ENCODE measurements around the gene DNAH12.

DNAH12 gene, protein sequence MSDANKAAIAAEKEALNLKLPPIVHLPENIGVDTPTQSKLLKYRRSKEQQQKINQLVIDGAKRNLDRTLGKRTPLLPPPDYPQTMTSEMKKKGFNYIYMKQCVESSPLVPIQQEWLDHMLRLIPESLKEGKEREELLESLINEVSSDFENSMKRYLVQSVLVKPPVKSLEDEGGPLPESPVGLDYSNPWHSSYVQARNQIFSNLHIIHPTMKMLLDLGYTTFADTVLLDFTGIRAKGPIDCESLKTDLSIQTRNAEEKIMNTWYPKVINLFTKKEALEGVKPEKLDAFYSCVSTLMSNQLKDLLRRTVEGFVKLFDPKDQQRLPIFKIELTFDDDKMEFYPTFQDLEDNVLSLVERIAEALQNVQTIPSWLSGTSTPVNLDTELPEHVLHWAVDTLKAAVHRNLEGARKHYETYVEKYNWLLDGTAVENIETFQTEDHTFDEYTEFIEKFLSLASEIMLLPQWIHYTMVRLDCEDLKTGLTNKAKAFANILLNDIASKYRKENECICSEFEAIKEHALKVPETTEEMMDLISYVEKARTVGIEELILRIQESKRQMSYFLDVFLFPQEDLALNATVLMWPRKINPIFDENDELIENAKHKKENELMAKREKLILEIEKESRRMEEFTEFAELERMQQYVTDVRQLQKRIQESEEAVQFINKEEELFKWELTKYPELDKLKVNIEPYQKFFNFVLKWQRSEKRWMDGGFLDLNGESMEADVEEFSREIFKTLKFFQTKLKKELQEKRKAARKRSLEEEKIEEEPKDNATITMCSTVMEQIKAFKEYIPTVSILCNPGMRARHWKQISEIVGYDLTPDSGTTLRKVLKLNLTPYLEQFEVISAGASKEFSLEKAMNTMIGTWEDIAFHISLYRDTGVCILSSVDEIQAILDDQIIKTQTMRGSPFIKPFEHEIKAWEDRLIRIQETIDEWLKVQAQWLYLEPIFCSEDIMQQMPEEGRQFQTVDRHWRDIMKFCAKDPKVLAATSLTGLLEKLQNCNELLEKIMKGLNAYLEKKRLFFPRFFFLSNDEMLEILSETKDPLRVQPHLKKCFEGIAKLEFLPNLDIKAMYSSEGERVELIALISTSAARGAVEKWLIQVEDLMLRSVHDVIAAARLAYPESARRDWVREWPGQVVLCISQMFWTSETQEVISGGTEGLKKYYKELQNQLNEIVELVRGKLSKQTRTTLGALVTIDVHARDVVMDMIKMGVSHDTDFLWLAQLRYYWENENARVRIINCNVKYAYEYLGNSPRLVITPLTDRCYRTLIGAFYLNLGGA (N-terminal part only)

DNA sequence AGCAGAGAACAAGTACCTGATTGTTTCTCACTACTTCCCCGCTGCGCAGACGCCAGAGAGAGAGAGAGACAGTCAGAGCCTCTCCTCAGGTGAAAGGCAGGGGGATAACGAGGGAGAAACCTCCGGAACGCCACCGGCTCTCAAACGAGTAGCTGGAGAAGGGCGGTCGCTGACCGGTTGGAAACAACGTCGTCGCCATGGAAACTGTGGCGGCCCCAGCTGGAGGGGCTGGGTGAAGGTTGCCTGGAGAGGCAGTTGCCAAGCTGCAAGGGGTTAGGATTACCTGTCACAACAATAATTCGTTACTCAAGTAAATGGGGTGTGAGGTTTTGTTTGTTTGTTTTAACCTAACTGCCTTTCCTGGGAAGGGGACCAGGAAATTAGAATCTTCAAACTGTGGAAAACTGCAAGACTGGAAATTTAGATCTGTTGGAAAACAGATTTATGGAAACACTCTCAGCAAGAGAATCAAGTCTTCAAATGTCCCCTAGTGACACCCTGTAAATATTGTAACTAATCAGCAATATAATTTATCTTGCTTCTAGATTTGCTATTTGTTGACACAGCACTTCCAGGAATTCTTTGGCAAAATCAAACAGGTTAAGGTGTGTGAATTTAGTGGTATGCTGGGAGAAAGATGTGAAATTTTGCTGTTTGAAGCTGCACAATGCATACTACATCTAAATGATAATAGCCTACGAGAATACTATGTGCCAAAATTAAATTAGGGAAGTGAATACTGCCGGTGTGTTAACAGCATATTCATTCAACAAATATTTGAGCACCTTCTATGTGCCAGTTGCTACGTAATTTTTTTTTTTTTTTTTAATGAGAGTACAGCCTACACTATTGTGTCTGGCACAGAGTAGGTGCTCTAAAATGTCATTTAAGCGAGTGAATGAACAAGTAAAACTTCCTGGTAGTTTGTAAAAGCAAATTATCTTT is at the start of gene DNAH12:
DNAH12 (minus strand) TSS at position 164 of the 945 bp plus-strand sequence. CDS start 1,474 bp downstream, outside the sequence.
- DNase-seq: no peak

DNA sequence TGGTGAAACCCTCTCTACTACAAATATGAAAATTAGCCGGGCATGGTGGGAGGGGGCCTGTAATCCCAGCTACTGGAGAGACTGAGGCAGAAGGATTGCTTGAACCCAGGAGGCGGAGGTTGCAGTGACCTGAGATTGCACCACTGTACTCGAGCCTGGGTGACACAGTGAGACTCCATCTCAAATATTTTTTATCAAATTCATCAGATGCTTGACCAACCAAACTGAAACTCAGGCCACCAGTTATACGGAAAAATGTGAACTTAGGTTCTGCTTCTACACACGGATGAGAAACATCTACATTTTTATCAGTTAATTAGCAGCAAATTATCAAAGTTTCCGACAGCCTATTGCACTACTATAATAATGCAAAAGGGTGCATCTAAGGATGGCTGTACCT is 48.2 kb upstream of the DNAH12 start:
- no peak for DNase-seq

DNA sequence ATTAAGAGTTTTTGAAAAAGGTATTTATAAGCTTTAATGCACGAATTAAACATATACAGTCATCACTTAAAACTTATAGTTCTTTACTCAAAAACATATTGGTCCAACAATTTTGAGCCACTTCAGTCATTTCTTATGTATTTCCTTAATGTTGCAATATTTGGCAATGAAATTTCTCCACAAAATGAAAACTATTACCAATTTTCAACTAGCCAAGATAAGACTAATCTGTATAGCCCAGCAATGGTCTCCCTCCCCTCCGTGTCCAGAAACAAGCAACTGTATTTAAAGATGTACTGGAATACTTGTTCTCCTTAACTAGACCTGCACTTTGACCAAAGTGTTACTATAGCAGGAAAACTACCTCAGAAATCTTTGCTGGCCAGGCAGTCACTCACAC is 43.8 kb upstream of the DNAH12 start:
- no peak for DNase-seq

DNA sequence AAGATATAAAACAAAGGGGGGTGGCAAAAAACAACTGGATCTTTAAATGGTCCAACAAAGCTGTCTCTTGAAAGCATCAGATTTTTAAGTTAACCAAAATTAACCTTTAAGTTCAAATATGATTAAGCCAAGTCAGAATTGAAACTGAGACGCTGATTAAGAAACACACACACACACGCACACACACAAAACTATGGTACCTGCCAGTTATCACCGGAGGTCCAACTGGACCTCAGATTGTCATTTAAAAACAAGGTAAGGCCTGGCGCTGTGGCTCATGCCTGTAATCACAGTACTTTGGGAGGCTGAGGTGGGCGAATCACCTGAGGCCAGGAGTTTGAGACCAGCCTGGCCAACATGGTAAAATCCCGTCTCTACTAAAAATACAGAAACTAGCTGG is 42.6 kb upstream of the DNAH12 start:
- DNase-seq: no peak

DNA sequence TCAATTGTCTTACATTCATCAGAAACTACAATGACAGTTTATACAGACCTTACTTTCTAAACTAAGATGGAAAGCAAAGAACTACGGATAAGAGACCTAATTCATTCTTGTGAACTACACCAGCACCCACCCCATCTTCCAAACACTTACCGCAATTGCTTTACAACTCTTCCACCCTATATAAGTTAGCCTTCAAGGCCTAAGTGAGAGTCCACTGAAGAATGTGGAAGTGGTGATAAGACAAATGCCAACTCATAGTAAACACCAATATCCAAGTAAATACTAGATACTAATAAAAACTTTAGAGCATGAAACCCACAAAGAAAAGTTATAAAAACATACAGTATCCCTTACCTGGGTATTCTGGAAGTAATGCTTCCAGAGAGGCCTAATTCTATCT is 39.4 kb upstream of the DNAH12 start:
- no peak for DNase-seq

DNA sequence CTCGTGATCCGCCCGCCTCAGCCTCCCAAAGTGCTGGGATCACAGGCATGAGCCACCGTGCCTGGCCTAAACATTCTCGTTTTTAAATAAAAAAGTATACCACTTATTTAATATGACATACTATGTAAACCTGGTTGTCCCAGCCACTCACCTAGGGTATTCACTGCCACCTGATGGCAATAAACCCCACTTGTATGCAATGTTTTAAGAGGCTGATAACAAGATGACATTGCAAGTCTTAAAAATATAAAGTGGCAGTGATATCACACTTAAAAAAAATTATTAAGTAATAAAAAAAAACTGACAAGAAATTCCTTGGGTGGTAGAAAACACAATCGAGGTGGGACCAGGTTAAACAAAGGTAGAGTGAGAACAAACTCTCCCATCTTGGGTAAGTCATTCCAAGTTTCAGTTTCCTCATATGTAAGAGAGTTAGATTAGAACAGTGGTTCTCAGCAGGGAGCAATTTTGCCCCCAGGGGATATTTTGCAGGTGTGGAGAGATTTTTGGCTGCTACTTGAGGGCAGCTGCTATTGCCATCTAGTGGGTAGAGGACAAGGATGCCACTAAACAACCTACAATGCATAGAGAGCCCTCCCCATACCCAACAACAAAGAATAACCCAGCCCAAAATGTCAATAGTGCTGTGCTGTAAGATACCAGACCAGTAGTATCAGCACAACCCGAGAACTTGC is 38.5 kb upstream of the DNAH12 start:
- DNase-seq: no peak

DNA sequence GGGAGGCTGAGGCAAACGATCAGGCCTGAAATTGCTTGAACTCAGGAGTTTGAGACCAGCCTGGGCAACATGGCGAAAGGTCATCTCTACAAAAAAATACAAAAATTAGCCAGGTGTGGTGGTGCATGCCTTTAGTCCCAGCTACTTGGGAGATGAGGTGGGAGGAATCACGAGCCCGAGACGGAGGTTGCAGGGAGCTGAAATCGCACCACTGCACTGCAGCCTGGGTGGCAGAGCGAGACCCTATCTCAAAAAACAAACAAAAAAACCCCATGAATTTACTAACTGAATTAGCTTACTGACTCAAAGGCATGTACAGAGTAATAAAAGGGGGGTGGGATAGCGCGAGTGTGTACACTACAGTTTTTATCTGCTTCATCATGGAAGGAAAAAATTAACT is 33.7 kb upstream of the DNAH12 start:
- no peak for DNase-seq

DNA sequence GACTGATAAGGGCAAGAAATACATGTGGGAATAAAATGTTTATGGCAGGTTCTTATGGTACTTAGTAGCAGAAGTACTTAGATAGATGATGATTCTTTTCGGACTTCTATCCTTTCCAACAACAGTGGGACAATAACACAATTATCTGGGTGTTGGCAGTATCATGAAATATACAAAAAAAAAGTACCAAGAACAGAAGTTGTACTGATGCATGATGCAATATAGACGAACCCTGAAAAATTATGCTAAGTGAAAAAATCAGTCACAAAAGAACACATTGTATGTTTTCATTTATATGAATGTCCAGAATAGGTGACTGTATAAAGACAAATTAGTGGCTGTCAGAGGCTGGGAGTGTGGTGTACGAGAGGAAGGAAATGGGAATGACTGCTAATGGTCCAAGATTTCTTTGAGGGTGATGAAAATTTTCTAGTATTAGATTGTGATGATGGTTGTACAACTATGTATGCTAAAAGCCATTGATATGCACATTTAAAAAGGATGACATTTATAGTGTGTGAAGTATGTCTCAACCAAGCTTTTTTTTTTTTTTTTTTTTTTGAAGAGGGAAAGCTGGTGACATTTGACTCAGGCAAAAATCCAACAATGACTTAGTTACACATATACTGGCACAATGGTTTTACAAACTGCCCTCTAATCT is 32.0 kb upstream of the DNAH12 start:
- DNase-seq: no peak

DNA sequence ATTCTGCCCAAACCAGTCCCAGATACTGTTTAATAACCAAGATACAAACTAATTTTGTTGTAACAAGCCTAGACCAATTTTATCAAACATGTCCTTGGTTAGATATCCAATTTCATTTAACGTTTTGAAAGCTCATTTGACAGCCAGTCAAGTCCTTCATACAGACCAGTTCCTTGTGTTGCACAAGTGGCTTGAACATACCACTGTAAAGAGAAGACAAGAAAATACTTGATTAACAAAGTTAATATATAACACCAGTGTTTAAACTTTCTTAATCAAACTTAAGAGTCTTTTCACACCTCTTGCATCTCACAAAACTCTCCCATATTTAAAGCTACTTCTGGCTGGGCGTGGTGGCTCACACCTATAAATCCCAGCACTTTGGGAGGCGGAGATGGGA is 28.0 kb upstream of the DNAH12 start:
- DNase-seq: no peak

DNA sequence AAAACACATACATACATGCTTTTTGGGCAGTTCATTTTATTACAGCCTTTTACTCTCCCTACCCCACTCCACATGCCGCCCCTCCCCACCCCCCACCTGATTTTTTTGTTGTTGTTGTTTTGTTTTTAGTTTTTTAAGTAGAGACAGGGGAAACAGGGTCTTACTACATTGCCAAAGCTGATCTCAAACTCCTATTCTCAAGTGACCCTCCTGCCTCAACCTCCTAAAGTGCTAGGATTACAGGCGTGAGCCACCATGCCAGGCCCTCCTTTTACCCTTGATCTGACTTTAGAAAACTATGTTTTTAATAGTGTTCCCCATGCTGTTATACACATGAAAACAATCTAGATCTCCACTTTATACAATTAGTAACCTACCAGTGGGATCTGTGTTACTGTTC is 26.7 kb upstream of the DNAH12 start:
- DNase-seq: no peak

DNA sequence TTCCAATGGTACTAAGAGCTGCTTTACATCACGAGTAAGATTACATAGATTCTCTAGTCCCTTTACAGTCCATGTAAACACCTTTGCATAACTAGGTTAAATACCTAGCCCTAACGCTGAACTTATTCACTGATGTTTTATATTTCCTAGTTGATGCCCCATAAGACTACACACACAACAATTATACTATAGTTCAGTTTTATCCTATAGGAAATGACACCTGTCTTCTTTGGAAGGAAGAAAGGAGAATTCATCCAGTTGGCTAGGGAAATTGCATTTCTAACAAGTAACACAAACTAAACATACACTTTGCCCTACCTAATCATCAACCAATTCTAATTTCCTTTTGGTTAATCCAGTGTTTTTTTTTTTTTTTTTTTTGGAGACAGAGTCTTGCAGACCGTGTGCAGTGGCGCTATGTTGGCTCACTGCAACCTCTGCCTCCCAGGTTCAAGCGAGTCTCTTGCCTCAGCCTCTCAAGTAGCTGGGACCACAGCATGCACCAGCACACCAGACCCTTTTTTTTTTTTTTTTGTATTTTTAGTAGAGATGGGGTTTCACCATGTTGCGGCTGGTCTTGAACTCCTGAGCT is 25.8 kb upstream of the DNAH12 start:
- DNase-seq: no peak

DNA sequence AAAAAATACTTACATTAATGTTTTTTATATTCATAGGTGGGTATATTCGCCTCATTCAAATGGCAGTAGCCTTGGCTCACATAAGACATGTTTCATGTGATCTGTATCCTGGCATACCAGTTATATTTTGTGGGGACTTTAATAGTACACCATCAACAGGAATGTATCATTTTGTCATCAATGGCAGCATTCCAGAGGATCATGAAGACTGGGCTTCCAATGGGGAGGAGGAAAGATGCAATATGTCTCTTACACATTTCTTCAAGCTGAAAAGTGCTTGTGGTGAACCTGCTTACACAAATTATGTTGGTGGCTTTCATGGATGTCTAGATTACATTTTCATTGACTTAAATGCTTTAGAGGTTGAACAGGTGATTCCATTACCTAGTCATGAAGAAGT is 15.4 kb upstream of the DNAH12 start:
- DNase-seq: no peak

DNA sequence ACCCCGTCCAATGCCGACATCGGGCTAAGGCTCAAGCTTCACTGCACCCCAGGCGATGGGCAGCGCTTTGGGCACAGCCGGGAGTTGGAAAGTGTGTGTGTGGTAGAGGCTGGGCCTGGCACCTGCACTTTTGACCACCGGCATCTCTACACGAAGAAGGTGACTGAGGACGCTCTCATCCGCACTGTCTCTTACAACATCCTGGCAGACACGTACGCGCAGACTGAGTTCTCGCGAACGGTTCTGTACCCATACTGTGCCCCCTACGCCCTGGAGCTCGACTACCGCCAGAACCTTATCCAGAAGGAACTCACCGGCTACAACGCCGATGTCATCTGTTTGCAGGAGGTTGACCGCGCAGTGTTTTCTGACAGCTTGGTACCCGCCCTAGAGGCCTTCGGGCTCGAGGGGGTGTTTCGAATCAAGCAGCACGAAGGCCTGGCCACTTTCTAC is 13.0 kb upstream of the DNAH12 start:
- peak; percentile 25 to 33 for DNase-seq

DNA sequence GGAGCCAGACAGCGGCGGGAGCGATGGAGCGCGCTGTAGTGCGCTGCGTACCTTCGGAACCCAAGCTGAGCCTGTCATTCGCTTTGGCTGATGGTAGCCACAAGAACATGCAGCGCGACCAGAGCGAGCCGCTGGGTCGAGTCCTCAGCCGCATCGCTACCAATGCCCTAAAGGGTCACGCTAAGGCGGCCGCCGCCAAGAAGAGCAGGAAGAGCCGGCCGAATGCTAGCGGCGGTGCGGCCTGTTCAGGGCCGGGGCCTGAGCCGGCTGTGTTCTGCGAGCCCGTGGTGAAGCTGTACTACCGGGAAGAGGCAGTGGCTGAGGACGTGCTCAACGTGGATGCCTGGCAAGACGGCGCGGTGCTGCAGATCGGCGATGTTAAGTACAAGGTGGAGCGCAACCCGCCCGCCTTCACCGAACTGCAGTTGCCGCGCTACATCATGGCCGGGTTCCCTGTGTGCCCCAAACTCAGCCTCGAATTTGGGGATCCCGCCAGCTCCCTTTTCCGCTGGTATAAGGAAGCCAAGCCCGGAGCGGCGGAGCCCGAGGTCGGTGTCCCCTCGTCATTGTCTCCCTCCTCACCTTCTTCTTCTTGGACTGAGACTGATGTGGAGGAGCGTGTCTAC is 12.4 kb upstream of the DNAH12 start:
- peak in 1 of 2 donors; percentile 2 for DNase-seq

DNA sequence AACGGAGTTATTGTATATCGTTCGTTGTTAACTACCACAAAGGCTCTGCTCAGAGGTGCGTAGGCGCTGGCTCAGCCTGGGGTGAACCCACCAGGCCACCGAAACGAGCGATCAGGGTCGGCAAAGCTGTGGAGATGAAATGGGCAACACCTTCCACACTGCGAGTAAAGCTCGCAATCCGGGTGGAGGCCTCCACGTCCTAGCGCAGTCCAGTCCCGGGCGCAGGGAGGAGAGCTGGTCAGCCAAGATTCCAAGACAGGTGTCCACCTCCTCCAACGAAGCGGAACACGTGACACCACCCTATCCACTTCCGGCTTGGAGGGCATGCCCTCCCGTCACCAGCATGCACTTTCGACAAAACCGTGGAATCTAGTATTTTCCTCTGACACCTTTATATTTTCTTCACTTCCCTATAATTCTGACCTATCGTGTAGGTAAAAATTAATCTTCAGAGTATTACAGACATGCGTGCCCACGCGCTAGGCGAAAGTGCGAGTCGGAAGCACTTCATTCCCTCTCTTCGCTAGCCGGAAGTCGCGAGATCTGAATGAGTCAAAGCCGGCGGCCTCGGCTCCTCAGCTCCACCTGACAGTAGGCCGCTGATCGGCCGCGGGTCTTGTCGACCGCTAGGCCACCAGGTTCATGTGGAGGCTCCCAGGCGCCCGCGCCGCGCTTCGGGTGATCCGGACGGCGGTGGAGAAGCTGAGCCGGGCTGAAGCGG is 11.8 kb upstream of the DNAH12 start, which contains the start of gene PDE12:
PDE12 (plus strand) TSS at position 537 of the 721 bp plus-strand sequence; CDS start at position 643, 106 bp downstream.
- peak; percentile 85 to 96 for DNase-seq

DNA sequence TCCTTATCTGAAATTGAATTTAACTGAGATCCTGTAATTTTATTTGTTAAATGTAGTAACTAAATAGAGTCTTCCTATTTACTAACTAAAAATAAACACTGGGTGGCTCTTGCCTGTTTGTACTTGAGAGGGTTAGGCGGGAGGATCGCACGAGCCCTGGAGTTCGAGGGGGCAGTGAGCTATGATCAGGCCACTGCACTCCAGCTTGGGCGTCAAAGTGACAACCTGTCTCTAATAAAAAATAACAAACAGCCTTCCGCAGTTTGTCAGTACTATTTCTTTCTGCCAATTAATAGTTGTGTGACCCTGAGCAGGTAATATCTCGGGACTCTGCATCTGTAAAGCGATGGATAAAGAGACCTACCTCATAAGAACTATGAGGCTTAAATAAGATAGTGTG is 11.2 kb upstream of the DNAH12 start:
- DNase-seq: peak in 1 of 2 donors; percentile 8

DNA sequence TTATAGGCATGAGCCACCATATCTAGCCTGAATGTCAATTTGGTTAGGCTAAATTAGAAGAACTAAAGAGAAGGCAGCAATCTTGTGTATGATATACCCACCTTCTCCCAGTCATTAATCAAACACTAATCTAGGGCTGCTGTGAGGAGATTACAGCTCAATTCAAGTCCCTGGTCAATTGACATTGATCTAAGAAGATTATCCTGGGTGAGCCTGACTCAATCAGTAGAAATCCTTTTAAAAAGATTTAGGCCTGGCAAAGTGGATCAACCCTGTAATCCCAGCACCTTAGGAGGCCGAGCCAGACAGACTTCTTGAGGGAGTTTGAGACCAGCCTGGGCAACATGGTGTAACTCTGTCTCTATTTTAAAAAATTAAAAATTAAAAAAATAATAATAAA is 2.5 kb upstream of the DNAH12 start:
- DNase-seq: no peak

DNA sequence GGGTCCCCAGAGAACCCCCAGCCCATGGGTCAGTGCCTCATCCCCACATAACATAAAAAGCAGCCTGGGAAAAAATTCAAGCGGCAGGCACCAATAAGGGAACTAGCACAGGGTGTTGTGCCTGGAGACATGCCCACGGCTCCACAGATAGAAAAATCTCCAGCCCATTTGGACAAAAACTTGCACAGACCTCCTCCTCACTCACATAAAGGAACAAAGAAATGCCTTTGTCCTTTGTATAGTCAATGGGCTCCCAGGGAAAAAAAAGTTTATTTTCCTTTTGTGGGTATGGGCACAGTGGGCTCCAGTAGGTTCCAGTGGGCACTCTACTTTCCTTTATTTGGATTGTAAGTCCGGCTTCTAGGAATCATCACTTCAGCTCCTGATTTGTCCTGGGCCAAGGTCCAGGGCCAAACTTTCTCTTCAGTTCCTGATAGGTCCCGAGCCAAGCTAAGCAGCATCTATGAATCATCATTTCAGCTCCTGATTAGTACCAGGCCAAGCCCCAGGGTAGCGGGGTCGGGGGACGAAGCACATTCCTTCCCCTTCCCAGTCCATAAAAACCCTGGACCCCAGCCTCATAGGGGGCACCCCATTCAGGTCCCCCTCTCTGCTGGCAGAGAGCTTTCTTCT is 1.6 kb upstream of the DNAH12 start:
- DNase-seq: no peak

Data from inflammatory macrophage treated with lipopolysaccharide for 1 hour (primary cell).